SK-N-SH treated with all-trans-retinoic acid at 6 μM for 48 hours (cell line): ENCODE measurements around the gene SH3D21.

ENCODE experiments used
- RARB ChIP-seq: fragments of 250-450 bp; sonication (Bioruptor Pico); IDR thresholded peaks from 2 replicates; pipeline ENCODE4 v1.8.0; 2021; ENCODE audit warnings: mild to moderate bottlenecking, moderate library complexity
- TOX ChIP-seq: fragments of 250-450 bp; sonication (Bioruptor Pico); IDR thresholded peaks from 2 replicates; pipeline ENCODE4 v1.8.0; 2021; ENCODE audit warnings: mild to moderate bottlenecking, moderate library complexity, borderline replicate concordance
- ZNF8 ChIP-seq: fragments of 450-650 bp; formaldehyde crosslinking; IDR thresholded peaks from 2 replicates; pipeline ENCODE4 v1.5.0; 2020; ENCODE audit warnings: mild to moderate bottlenecking, moderate library complexity
- TF ChIP-seq, protein P1 (sequence below): fragments of 250-450 bp; sonication (Bioruptor Pico); IDR thresholded peaks from 2 replicates; pipeline ENCODE4 v1.5.1; 2020; ENCODE audit warnings: low read depth, mild to moderate bottlenecking, moderate library complexity

GRCh38 chr1:36369061-36369861 is 63.1 kb downstream of the SH3D21 start:
- TF ChIP-seq TOX (CRISPR knock-in tag) (no peak), ZNF8 (CRISPR knock-in tag) (no peak), RARB (no peak)
- TF ChIP-seq, protein P1, sequence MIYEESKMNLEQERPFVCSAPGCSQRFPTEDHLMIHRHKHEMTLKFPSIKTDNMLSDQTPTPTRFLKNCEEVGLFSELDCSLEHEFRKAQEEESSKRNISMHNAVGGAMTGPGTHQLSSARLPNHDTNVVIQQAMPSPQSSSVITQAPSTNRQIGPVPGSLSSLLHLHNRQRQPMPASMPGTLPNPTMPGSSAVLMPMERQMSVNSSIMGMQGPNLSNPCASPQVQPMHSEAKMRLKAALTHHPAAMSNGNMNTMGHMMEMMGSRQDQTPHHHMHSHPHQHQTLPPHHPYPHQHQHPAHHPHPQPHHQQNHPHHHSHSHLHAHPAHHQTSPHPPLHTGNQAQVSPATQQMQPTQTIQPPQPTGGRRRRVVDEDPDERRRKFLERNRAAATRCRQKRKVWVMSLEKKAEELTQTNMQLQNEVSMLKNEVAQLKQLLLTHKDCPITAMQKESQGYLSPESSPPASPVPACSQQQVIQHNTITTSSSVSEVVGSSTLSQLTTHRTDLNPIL (CRISPR knock-in tag) = no peak
